Measurements from ENCODE around the gene WNT4. TPM values are rescaled to one million over a fixed set of nuclear protein-coding genes. Genes with fewer than 3 reads are reported as not detected.

The WNT4 gene
- total RNA-seq, 1 donor from 2014 or later = 1.1 TPM

- DNase-seq (ENCODE audit: low read depth) (no peak), FAIRE-seq (no peak)
- no peak for TF ChIP-seq CTCF (IDR thresholded peaks at IDR 0.05; ENCODE audit: insufficient read depth, low read length, severe bottlenecking)
These were observed 25.0 kb downstream of the WNT4 start for GRCh38 chr1:22117851-22118250.

GRCh38 chr1:22117238-22117637 lies 25.7 kb downstream of the WNT4 start:
- no peak for DNase-seq (ENCODE audit: low read depth)
- TF ChIP-seq CTCF (IDR thresholded peaks at IDR 0.05; ENCODE audit: insufficient read depth, low read length, severe bottlenecking) = no peak

More at GRCh38 chr1:22117851-22118250, 25.0 kb downstream of the WNT4 start:
- Histone ChIP-seq H3K36me3 (ENCODE audit: control insufficient read depth, insufficient read depth, low read length) (peaks cover 10% of the 10 kb centered on the region), H3K27me3 (ENCODE audit: control insufficient read depth, insufficient read depth, low read length) (no peaks in the 10 kb centered on the region), H3K4me3 (ENCODE audit: low read depth, low read length) (no peak overlapping the region)

GRCh38 chr1:22115286-22115685 lies 27.6 kb downstream of the WNT4 start:
- no peaks in the 10 kb centered on the region for H3K27me3 ChIP-seq (ENCODE audit: control insufficient read depth, insufficient read depth, low read length)
- DNase-seq (ENCODE audit: low read depth) = no peak
- FAIRE-seq = no peak
- no peak overlapping the region for H3K4me3 ChIP-seq (ENCODE audit: low read depth, low read length)
- H3K36me3 ChIP-seq (ENCODE audit: control insufficient read depth, insufficient read depth, low read length) = peaks cover 17% of the 10 kb centered on the region
- TF ChIP-seq CTCF (IDR thresholded peaks at IDR 0.05; ENCODE audit: insufficient read depth, low read length, severe bottlenecking) = no peak

More at GRCh38 chr1:22117238-22117637, 25.7 kb downstream of the WNT4 start:
- Histone ChIP-seq H3K27me3 (ENCODE audit: control insufficient read depth, insufficient read depth, low read length) (no peaks in the 10 kb centered on the region), H3K36me3 (ENCODE audit: control insufficient read depth, insufficient read depth, low read length) (peaks cover 12% of the 10 kb centered on the region), H3K4me3 (ENCODE audit: low read depth, low read length) (no peak overlapping the region)
- no peak for FAIRE-seq

GRCh38 chr1:22114083-22115012 lies 28.5 kb downstream of the WNT4 start:
- peaks cover 17% of the 10 kb centered on the region for H3K36me3 ChIP-seq (ENCODE audit: control insufficient read depth, insufficient read depth, low read length)
- no peak for DNase-seq (ENCODE audit: low read depth)

GRCh38 chr1:22112554-22112953 lies 30.3 kb downstream of the WNT4 start:
- FAIRE-seq (no peak), DNase-seq (ENCODE audit: low read depth) (no peak)
- no peak for TF ChIP-seq CTCF (IDR thresholded peaks at IDR 0.05; ENCODE audit: insufficient read depth, low read length, severe bottlenecking)
- Histone ChIP-seq H3K27me3 (ENCODE audit: control insufficient read depth, insufficient read depth, low read length) (no peaks in the 10 kb centered on the region), H3K36me3 (ENCODE audit: control insufficient read depth, insufficient read depth, low read length) (peaks cover 22% of the 10 kb centered on the region), H3K4me3 (ENCODE audit: low read depth, low read length) (no peak overlapping the region)

More at GRCh38 chr1:22114083-22115012, 28.5 kb downstream of the WNT4 start:
- Histone ChIP-seq H3K4me3 (ENCODE audit: low read depth, low read length) (no peak overlapping the region), H3K27me3 (ENCODE audit: control insufficient read depth, insufficient read depth, low read length) (no peaks in the 10 kb centered on the region)
- peak; percentile 43 for FAIRE-seq
- TF ChIP-seq CTCF (IDR thresholded peaks at IDR 0.05; ENCODE audit: insufficient read depth, low read length, severe bottlenecking) = no peak
